Measurements from ENCODE around the gene QDPR.

DNA sequence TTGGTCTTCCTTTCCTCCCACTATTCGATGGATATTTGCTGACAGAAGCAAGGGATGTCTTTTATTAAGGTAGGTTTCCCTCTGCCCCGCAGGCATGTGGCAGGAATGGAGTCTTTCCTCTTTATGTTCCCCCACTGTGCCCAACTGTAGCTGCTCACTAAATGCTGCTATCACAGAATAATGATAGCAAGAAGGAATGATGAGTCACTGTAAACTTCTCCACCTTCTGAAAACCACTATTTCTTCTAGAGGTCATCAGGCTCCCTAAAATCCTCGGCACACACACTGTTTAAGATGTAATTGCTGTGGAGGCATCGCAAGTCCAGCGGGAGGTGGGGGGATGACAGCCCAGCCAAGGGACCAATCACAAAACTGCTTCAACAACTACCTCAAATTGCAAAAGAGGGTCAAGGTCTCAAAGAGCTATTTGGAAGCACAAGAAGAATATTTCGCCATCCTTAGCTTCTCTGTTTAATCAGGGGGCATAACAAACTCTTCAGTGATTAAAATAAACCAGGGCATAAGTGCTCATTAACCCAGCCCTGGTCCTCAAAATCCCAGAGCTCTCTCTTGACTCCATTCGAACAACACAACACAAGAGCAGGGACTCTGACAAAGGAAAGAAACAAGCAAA lies 13.9 kb downstream of the QDPR start:
- TF ChIP-seq CTCF (IDR thresholded peaks at IDR 0.05) (no peak), ZFX (IDR thresholded peaks at IDR 0.05; ENCODE audit: borderline replicate concordance) (no peak)
